22Rv1 (cell line): ENCODE results near the gene B4GALT3.
A peak's percentile ranks its signal among the peaks of the same experiment; 100 is the strongest.

ENCODE experiments used
- H3K27ac ChIP-seq: fragments of 450-650 bp; 2 replicates; pipeline ENCODE4 v1.5.1; 2017
- CTCF ChIP-seq: fragments of 450-650 bp; IDR thresholded peaks from 2 replicates; pipeline ENCODE4 v1.5.1; 2017; ENCODE audit warnings: mild to moderate bottlenecking
- ZFX ChIP-seq: fragments of 450-650 bp; IDR thresholded peaks from 2 replicates; pipeline ENCODE4 v1.6.1; 2017; ENCODE audit warnings: antibody characterized with exemption, borderline replicate concordance

Gene B4GALT3

GRCh38 chr1:161177112-161177935, at the start of gene B4GALT3:
Gene B4GALT3, minus strand, starts transcription at chr1:161177507. Its CDS starts 1,447 bp downstream, at chr1:161176060.
- peak within 1 kb of the TSS; percentile 63 for H3K27ac ChIP-seq
- TF ChIP-seq ZFX, result no peak
- TF ChIP-seq CTCF, result peak; percentile 21; the same call in 1 of the 2 replicates

- H3K27ac ChIP-seq, result peak overlapping the region; percentile 84
Observed at GRCh38 chr1:161226759-161227158, 49.5 kb upstream of the B4GALT3 start.

GRCh38 chr1:161226320-161226711, 49.0 kb upstream of the B4GALT3 start:
- H3K27ac ChIP-seq, result peak overlapping the region; percentile 84
- TF ChIP-seq CTCF (no peak), ZFX (no peak)

More at GRCh38 chr1:161226759-161227158, 49.5 kb upstream of the B4GALT3 start:
- no peak for TF ChIP-seq ZFX
- TF ChIP-seq CTCF, result no peak

- peak within 1 kb of the TSS; percentile 84 for H3K27ac ChIP-seq
- TF ChIP-seq ZFX (no peak), CTCF (peak; percentile 90)
Observed at GRCh38 chr1:161225534-161226319, 48.4 kb upstream of the B4GALT3 start, which contains the start of gene TOMM40L. Gene TOMM40L, plus strand, starts transcription at chr1:161226060. Its CDS starts 430 bp downstream, at chr1:161226490.

GRCh38 chr1:161225178-161225533, 47.8 kb upstream of the B4GALT3 start:
- no peak for TF ChIP-seq CTCF
- no peak for TF ChIP-seq ZFX
- peak overlapping the region; percentile 84 for H3K27ac ChIP-seq

- H3K27ac ChIP-seq, result peak overlapping the region; percentile 84; the same call in 1 of the 2 replicates
Observed at GRCh38 chr1:161224695-161225087, 47.4 kb upstream of the B4GALT3 start.

GRCh38 chr1:161223805-161224694, 46.7 kb upstream of the B4GALT3 start:
- no peak overlapping the region for H3K27ac ChIP-seq
- TF ChIP-seq ZFX, result no peak
- no peak for TF ChIP-seq CTCF
